Measurements from ENCODE around the gene STK11. TPM values are rescaled to one million over a fixed set of nuclear protein-coding genes. Genes with fewer than 3 reads are reported as not detected.

Gene STK11
- total RNA-seq, 4 donors from 2014 or later: 52.2 to 95.7 (median 73.2) TPM

GRCh38 chr19:1239420-1239795, 33.8 kb downstream of the STK11 start:
- Histone ChIP-seq H3K4me1 (peaks cover 54 to 79% (median 69%) of the 10 kb centered on the region in 4 donors), H3K36me3 (peaks cover 0 to 3% (median under 1%) of the 10 kb centered on the region in 4 donors), H3K27me3 (peaks cover 0 to 14% (median 2%) of the 10 kb centered on the region in 4 donors), H3K4me3 (no peak overlapping the region), H3K27ac (replicated peaks in 1 of 4) (peak overlapping the region; percentile 91 to 100 (median 100)), H3K9me3 (no peaks in the 10 kb centered on the region)
- intact Hi-C loops (cut with DNase I): no loop called here
- no peak for DNase-seq (ENCODE audit: extremely low spot score)
- TF ChIP-seq POLR2AphosphoS5 (IDR thresholded peaks at IDR 0.05) (no peak), CTCF (IDR thresholded peaks at IDR 0.05) (no peak), EP300 (IDR thresholded peaks at IDR 0.05) (no peak), POLR2A (IDR thresholded peaks at IDR 0.05; ENCODE audit: low read depth) (no peak)
- 87% methylated on average over 10 of the region's 11 CpGs for WGBS

DNA sequence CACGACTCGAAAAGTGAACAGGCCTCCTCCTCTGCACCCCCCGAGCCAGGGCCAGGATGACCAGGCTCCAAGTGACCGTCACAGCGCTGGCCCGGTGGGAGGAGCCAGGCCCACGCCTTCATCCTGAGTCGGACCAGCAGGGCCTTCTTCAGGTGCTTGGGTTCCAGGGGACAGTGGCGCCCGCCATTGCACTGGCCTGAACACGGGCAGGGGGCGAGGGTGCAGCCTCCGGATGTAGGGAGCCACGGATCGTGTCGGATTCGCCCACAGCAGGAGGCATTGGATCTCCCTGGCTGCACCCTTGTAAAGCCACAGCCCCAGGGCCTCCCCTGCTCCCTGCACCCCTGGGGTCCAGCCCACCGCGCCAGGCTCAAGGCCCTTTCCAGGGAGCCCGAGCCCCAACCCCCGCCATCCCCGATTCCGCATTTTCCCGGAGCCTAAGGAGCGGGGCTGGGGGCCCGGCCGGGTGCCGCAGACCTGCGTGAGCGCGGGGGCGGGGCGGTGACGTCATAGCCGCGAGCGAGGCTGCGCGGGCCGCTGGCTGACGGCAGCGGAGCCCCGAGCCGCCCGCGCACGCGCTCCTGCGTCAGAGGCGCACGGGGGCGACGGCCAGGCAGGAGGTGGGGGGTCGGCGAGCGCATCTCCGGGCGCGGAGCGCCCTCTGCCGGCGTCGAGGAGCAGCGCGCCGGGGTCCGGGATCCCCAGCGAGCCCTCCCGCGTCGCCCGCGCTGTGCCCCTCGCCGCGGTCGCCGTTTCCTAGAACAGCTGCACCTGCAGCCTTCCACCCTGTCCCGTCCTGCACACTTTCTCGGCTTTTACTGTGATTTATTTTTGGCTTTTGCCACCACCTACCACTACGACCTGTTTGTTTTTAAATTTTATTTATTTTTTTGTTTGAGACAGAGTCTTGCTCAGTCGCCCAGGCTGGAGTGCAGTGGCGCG, 34.5 kb downstream of the STK11 start:
- Histone ChIP-seq H3K9me3 (no peaks in the 10 kb centered on the region), H3K27me3 (peaks cover 0 to 14% (median 2%) of the 10 kb centered on the region in 4 donors), H3K36me3 (peaks cover 0 to 3% (median 0%) of the 10 kb centered on the region in 4 donors), H3K27ac (replicated peaks in 1 of 4) (peak overlapping the region; percentile 91 to 100 (median 100)), H3K4me3 (peak overlapping the region; percentile 38 to 82 (median 62)), H3K4me1 (peaks cover 60 to 86% (median 76%) of the 10 kb centered on the region in 4 donors)
- TF ChIP-seq POLR2AphosphoS5 (IDR thresholded peaks at IDR 0.05) (peak; percentile 49 to 74), CTCF (IDR thresholded peaks at IDR 0.05) (peak; percentile 97 to 99 (median 97)), POLR2A (IDR thresholded peaks at IDR 0.05; ENCODE audit: low read depth) (no peak), EP300 (IDR thresholded peaks at IDR 0.05) (peak; percentile 42)
- no peak for DNase-seq (ENCODE audit: extremely low spot score)
- intact Hi-C loops (cut with DNase I): no loop called here
- 22% methylated on average over 18 of the region's 84 CpGs for WGBS

DNA sequence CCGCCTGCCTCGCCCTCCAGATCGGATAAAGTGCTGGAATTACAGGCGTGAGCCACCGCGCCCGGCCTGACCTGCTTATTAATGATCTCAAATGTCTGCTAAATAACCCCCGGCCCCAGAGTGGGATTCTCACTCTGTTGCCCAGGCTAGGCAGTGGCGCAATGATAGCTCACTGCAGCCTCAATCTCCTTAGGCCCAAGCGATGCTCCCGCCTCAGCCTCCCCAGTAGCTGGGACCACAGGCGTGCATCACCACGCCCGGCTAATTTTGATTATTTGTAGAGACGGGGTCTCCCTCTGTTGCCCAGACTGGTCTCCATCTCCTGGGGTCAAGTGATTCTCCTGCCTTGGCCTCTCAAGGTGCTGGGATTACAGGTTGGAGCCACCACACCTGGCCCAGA, 35.3 kb downstream of the STK11 start:
- peaks cover 0 to 14% (median 2%) of the 10 kb centered on the region in 4 donors for H3K27me3 ChIP-seq
- no peaks in the 10 kb centered on the region for H3K9me3 ChIP-seq
- no peak for DNase-seq (ENCODE audit: extremely low spot score)
- H3K4me3 ChIP-seq: peak overlapping the region; percentile 38 to 84 (median 82)
- peaks cover 0 to 3% (median 0%) of the 10 kb centered on the region in 4 donors for H3K36me3 ChIP-seq
- intact Hi-C loops (cut with DNase I): no loop called here
- WGBS: 79% methylated on average over 5 of the region's 15 CpGs
- H3K27ac ChIP-seq (replicated peaks in 1 of 4): peak overlapping the region; percentile 91 to 100 (median 100)
- TF ChIP-seq POLR2AphosphoS5 (IDR thresholded peaks at IDR 0.05) (no peak), POLR2A (IDR thresholded peaks at IDR 0.05; ENCODE audit: low read depth) (no peak), EP300 (IDR thresholded peaks at IDR 0.05) (no peak)
- peaks cover 68 to 93% (median 84%) of the 10 kb centered on the region in 4 donors for H3K4me1 ChIP-seq

DNA sequence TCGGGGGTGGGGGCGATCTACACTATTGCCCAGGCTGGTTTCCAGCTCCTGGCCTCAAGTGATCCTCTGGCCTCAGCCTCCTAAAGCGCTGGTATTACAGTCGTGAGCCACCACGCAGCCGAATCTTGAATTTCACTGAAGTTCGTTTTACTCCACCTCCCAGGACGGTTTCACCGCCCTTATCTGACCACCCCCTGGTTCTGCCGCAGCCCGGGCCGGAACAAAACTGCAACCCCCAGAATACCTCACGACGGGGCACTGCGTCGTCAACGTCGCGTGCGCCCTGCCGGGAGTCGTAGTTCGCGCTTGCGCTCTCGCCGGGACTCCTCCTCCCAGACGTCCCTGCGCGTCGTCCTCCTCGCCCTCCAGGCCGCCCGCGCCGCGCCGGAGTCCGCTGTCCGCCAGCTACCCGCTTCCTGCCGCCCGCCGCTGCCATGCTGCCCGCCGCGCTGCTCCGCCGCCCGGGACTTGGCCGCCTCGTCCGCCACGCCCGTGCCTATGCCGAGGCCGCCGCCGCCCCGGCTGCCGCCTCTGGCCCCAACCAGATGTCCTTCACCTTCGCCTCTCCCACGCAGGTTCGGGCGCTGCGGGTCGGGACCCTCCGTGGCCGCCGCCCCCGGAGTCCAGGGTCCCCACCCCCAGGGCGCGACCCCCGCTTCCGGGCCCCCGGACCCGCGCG, 36.0 kb downstream of the STK11 start, which contains the start of gene ATP5F1D:
Gene ATP5F1D (plus strand): TSS at position 335 of the 679 bp plus-strand sequence. CDS start 100 bp downstream, at position 435.
- H3K27me3 ChIP-seq: peaks cover 0 to 9% (median 2%) of the 10 kb centered on the region in 4 donors
- peaks cover 75 to 93% (median 86%) of the 10 kb centered on the region in 4 donors for H3K4me1 ChIP-seq
- 0% methylated on average over 12 of the region's 79 CpGs for WGBS
- H3K4me3 ChIP-seq: peak within 1 kb of the TSS; percentile 81 to 94 (median 83)
- H3K9me3 ChIP-seq: no peaks in the 10 kb centered on the region
- intact Hi-C loops (cut with DNase I): no loop called here
- DNase-seq (ENCODE audit: extremely low spot score): peak; percentile 97
- TF ChIP-seq EP300 (IDR thresholded peaks at IDR 0.05) (no peak), POLR2A (IDR thresholded peaks at IDR 0.05; ENCODE audit: low read depth) (peak; percentile 18), CTCF (IDR thresholded peaks at IDR 0.05) (peak in 1 of 3 experiments; percentile 22), POLR2AphosphoS5 (IDR thresholded peaks at IDR 0.05) (peak; percentile 92 to 98)
- H3K27ac ChIP-seq (replicated peaks in 1 of 4): peak within 1 kb of the TSS; percentile 91 to 100 (median 100)
- H3K36me3 ChIP-seq: peaks cover 0 to 3% (median 0%) of the 10 kb centered on the region in 4 donors
